IPS DF 4.7 (cell line): ENCODE data around the gene FSTL3.
"Not testable (repeated sequence)": the region's sequence is repeated elsewhere in the genome, so short reads cannot be mapped to it uniquely, and the experiment has no call there.

ENCODE experiments used
- DNase-seq: peaks from one replicate; pipeline ENCODE4 v3.0.0-alpha.2; 2013; ENCODE audit warnings: low spot score; ENCODE audit errors: extremely low read depth

The FSTL3 gene

DNA sequence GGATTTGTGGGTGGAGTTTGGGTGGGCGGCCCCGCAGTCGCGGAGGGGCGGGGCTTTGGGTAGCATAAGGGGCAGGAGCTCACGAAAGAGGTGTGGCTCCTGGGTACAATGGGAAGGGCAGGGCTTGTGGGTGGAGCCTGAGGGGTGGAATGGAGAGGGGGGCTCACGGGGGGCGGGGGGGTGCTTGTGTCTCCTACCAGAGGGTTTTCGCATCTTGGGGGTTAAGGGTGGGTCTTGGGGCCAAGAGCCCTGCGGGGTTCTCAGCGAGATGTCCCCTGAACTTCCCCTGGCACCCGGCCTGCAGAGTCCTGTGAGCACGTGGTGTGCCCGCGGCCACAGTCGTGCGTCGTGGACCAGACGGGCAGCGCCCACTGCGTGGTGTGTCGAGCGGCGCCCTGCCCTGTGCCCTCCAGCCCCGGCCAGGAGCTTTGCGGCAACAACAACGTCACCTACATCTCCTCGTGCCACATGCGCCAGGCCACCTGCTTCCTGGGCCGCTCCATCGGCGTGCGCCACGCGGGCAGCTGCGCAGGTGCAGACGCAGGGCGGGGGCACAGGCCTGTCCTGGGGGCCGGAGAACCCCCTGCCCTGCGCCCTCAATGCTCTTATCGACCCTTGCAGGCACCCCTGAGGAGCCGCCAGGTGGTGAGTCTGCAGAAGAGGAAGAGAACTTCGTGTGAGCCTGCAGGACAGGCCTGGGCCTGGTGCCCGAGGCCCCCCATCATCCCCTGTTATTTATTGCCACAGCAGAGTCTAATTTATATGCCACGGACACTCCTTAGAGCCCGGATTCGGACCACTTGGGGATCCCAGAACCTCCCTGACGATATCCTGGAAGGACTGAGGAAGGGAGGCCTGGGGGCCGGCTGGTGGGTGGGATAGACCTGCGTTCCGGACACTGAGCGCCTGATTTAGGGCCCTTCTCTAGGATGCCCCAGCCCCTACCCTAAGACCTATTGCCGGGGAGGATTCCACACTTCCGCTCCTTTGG lies 5.1 kb downstream of the FSTL3 start:
- no peak for DNase-seq

DNA sequence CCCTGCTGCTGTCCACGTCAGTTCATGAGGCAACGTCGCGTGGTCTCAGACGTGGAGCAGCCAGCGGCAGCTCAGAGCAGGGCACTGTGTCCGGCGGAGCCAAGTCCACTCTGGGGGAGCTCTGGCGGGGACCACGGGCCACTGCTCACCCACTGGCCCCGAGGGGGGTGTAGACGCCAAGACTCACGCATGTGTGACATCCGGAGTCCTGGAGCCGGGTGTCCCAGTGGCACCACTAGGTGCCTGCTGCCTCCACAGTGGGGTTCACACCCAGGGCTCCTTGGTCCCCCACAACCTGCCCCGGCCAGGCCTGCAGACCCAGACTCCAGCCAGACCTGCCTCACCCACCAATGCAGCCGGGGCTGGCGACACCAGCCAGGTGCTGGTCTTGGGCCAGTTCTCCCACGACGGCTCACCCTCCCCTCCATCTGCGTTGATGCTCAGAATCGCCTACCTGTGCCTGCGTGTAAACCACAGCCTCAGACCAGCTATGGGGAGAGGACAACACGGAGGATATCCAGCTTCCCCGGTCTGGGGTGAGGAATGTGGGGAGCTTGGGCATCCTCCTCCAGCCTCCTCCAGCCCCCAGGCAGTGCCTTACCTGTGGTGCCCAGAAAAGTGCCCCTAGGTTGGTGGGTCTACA lies 6.6 kb downstream of the FSTL3 start:
- no peak for DNase-seq

DNA sequence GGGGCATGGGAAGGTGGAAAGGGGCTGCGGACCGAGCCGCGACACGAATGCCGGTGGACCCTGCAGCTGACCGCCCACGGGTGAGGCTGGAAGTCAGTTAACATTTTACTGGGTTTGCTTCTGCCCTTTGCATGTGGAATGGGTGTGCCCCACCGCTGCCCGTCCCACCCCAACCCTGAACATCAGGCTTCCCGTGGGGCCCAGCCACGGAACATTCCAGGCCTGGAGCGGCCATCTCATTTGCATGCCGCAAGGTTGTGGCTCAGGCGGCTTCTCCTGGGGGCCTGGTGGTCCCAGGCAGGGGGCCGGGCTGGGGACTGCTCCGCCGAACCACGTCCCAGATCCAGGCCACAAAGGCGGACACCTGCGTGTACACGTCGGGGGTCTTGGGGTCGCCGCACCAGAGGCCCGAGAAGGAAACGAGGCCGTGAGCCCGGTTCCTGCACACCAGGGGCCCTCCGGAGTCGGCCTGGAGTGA lies 9.3 kb downstream of the FSTL3 start:
- DNase-seq = no peak

DNA sequence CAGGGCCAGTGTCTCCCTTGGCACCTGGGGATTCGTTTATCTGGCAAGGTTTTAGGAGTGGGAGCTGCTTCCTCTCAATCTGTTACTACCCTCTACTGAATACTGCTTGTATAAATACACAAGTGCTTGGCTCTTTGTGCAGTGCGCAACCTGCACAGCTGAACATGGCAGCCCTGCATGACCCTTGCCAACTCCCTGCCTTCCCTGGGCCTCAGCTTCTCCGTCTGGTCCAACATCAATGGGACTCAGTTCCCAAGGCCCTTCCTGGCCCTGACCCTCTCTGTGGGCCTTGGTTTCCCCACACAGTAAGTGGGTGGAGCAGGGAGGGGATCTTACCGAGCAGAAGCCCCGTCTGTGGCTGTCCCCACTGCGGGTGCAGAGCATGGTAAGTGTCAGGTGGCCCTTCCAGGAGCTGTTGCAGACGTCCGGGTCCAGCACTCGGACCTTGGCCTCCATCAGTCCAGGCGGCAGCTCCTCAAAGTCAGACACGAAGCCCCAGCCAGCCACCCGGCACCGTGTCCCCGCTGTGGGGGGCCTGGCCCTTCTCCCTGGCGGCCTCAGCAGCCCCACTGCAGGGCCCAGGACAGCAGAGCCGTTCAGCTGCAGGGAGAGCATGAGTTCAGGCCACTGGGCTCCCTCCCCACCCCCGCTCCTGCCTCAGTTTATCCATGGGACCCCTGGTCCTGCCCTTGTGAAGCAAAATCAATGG lies 10.6 kb downstream of the FSTL3 start:
- DNase-seq = no peak

DNA sequence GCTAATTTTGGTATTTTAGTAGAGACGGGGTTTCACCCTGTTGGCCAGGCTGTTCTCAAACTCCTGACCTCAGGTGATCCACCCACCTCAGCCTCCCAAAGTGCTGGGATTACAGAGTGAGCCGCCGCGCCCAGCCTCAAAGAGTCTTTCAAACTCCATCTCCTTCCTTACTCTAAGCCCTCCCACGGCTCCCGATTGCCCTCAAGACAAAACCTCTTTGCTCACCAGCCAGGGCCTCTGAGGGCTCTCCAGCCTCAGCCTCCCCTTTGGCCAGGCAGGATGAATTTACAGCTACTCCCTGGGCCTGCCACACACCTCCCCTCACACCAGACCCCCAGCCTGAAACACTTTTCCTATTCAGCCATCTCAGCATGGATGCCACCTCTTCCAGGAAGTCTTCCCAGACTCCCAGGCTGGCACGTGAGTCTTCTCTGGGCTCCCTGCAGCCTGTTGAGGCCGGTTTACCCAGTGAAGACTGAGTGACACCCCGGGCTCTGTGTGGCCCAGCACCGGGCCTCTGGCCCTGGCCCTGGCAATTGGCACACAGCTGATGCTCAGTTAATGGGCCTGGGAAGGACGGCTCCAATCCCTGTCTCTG lies 11.5 kb downstream of the FSTL3 start:
- no peak for DNase-seq

DNA sequence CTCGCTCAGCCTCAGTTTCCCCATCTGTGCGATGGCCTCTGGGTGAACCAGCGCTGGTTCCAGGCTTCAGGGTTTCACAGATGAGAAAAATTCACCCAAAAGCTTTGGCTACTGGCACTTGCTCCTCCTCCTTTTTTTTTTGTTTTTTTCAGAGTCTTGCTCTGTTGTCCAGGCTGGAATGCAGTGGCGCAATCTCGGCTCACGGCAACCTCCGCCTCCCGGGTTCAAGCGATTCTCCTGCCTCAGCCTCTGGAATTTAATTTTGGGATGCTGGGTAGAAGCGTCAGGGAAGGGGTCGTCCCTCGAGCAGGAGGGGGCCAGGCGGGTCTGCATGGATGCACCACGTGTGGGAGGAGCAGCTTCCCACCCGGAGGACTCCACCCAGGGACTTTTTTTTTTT lies 12.0 kb downstream of the FSTL3 start:
- no peak for DNase-seq

DNA sequence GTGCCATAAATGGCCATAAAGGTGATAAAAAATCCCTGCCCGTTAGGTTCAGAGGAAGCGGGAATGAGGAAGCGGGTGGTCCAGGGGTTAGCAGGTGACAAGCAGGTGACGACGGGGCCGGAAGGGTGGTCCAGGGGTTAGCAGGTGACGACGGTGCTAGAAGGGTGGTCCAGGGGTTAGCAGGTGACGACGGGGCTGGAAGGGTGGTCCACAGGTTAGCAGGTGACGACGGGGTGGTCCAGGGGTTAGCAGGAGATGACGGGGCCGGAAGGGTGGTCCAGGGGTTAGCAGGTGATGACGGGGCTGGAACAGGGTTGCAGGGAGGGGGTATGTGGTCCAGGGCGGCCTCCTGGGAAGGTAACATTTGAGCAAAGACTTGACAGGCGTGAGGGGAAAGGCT lies 12.8 kb downstream of the FSTL3 start:
- no peak for DNase-seq

DNA sequence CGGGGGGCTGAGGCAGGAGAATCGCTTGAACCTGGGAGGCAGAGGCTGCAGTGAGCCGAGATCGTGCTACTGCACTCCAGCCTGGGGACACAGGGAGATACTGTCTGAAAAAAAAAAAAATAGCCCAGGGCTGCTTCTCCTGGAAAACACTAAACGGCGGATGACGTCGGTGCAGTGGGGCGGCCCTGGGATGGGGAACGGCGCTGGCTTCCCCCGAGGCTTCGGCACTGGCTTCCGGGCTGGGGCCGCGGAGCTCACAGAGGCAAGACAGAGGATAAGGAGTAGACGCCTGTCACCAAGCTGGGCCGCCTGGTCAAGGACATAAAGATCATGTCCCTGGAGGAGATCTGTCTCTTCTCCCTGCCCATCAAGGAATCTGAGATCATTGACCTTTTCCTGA lies 14.0 kb downstream of the FSTL3 start:
- no peak for DNase-seq

DNA sequence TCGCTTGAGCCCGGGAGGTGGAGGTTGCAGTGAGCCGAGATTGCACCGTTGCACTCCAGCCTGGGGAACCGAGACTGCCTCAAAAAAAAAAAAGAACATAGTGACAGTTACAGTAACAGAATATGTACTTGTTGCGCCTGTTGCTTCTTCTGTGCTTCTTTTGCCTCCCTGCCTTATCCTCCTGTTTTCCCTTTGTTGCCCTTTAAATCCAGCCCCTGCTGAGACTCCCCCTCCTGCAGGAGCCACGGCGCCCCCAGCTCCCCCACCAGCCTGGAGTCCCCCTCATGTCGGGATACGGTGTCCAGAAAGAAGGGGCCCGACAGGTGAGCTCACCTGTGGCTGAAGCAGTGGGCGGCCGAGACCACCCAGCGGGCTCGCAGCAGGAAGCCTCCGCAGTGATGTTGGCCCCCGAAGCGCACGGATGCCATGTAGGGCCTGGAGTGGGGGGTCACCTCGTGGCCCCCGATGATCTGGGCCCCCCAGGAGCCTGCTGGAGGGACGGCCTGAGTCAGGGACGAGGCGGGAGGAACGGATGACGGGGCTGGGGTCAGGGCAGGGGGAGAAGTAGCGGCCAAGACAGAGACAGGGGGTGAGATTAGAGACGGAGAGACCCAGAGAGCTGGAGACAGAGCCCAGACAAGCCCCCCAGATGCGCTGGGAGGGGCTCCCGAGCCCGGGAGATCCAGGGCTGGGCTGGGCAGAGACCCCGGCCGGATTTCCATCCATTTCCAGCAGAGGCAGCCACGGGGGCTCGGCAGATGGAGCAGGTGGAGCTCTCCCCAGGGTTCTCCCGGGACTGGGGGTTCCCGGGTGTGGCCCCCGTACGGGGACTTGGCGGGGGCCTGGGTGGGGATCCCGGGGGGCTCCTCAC lies 18.5 kb downstream of the FSTL3 start:
- no peak for DNase-seq

DNA sequence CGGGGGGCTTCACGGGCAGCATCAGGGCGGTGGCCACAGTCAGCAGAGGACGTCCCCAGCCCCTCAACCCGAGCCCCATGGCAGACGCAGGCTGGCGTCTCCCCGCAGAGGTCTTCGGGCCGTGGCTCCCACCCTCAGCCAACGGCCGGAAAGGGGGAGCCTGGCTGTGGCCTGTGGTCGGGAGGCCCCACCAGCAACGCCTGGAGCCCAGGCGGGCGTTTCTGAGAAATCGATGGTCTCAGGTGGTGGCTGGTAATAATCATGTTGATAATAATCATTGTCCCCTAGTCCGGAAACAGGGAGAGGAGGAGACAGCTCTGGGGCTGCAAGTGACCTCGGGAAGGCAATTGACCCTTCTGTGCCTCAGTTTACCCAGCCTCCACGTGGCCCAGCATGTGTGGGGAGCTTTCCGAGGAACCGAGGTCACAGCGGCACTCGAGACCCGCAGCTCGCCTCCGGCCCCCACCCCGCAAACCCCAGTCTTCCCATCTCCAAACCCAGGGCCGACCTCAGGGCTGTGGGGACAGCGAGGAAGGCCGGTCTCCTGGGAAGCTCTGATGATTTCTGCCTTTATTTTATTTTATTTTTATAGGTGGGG lies 19.3 kb downstream of the FSTL3 start, which contains the start of gene PRSS57:
Gene PRSS57, minus strand, starts transcription at position 101 of the 598 bp plus-strand sequence. Its CDS starts 22 bp downstream, at position 79.
- DNase-seq = no peak

DNA sequence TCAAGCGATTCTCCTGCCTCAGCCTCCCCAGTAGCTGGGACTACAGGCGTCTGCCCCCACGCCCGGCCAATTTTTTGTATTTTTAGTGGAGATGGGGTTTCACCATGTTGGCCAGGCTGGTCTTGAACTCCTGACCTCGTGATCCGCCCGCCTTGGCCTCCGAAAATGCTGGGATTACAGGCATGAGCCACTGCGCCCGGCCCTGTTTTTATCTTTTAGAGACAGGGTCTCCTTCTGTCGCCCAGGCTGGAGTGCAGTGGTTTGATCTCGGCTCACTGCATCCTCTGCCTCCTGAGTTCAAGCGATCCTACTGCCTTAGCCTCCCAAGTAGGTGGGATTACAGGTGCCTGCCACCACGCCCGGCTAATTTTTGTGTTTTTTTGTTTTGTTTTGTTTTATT lies 22.3 kb downstream of the FSTL3 start:
- DNase-seq = not testable (repeated sequence)

DNA sequence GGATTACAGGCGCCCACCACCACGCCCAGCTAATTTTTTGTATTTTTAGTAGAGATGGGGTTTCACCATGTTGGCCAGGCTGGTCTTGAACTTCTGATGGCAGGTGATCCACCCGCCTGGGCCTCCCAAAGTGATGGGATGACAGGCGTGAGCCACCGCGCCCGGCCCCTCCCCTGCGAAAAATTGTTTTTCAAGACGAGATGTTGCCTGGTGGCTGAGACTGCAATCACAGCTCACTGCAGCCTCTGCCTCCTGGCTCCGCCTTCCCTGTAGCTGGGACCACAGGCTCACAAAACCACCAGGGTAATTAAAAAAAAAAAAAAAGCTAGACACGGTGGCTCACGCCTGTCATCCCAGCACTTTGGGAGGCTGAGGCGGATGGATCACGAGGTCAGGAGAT lies 23.7 kb downstream of the FSTL3 start:
- not testable (repeated sequence) for DNase-seq

DNA sequence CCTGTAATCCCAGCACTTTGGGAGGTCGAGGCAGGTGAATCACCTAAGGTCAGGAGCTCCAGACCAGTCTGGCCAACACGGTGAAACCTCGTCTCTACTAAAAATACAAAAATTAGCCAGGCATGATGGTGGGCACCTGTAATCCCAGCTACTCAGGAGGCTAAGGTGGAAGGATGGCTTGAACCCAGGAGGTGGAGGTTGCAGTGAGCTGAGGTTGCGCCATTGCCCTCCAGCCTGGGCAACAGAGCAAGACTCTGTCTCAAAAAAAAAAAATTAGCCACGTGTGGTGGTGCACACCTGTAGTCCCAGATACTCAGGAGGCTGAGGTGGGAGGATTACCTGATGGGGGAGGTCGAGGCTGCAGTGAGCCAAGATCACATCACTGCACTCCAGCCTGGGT lies 26.7 kb downstream of the FSTL3 start:
- not testable (repeated sequence) for DNase-seq

DNA sequence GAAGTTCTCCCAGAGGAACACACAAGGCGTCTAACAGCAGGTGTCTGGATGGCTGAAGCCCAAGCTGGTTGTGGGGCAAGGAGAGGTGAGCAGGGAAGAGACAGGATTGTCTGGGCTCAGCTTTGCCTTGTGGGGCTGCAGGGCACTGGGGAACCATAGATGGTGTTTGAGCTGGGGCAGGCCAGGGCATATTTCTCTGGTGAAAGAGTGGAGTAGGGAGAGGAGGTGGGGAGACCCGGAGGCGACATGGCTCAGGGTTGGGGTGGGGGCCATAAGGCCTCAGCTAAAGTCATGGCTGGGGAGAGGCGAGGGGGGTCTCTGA lies 27.1 kb downstream of the FSTL3 start:
- no peak for DNase-seq

DNA sequence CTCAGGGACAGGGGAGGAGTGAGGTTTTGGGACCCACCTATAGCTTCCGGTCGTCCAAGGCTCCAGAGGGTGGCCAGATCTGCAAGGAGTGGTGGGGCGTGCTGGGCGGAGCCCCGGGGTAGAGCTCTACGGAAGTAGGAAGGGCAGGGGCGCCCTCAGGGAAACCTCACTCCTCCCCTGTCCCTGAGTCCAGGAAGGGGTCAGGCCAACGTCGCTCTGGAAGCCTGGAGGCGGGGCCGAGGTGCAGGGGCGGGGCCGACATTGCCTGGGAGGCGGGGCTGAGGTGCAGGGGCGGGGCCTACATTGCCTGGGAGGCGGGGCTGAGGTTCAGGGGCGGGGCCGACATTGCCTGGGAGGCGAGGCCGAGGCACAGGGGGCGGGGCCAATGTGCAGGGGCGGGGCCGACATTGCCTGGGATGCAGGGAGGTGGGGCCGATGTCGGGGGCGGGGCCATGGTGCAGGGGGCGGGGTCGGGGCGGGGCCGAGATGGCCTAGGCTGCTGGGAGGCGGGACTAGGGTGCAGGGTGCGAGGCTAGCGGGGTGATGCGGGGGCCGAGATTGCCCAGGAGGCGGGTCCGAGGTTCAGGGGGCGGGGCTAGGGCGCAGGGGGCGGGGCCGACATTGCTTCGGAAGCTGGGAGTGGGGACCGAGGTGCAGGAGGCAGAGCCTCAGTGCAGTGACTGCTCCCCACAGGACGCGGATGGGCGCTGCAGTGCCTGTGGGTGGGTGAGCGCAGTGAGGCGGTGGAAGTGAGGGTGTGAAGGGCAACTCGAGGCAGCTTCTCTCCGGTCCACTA lies 27.7 kb downstream of the FSTL3 start:
- DNase-seq = no peak

DNA sequence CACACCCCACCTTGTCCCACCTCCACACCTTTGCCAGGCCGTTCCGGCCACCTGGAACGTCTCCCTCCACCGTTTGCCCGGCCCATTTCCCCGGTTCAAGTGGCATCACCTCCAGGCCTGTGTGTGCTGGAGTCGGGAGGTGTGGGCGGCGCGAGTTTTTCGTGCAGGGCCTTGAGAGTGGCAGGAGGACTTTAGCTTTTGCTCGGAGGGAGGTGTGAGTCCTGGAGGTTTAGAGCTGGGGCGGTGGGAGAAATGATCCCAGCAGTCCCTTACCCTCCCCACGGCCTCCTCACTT lies 28.2 kb downstream of the FSTL3 start:
- no peak for DNase-seq

DNA sequence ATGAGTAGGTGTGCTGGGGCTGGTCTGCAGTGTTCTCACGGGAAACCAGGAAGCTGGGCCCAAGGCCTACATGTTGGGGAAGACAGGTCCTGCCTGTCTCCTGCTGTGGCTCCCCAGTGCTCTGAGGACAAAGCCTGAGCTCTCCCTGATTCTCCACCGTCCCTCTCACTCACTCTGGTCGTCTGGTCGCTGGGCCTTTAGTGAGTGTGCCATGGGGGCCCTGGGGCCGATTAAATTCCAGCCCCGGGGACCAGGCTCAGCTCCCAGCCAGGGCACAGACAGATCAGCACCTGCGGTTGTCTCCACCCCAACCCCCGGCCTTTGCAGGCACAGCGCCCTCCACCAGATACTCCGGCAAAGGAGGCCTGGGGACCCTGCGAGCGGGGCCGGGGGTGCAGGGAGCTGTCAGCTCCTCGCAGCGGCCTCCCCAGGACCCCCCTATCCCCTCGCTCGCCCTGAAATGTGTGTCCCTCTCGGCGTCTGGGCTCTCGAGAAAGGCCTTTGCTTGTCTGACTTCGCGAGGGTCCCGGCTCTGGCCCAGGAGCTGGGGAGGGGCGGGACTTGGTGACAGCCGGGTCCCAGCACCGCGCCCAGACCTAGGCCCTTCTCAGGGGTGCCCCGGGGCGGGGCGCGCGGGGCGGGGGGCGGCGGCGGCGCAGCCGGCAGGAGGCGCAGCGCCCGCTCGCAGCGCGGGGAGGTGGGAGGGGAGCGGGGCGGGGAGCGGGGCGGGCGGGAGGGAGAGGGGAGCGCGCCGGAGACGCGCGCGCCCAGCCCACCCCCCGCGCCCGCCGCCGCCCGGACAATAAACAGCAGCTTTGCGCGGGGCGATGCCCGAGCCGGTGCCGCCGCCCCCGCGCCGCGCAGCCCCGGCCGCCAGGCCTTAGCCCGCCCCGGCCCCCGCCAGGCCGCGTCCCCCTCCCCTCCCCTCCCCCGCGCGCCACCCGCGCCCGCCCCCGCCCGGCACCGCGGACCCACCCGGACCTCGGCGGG lies 32.3 kb downstream of the FSTL3 start, which contains the start of gene PALM:
Gene PALM, plus strand, starts transcription at position 782 of the 990 bp plus-strand sequence. CDS start 212 bp downstream, outside the sequence.
- no peak for DNase-seq
